ENCODE results near the gene UFC1. TPM values are rescaled to one million over a fixed set of nuclear protein-coding genes. Genes with fewer than 3 reads are reported as not detected.

Gene UFC1
- polyA plus RNA-seq, 3 donors: 100 to 120 (median 108) TPM

DNA sequence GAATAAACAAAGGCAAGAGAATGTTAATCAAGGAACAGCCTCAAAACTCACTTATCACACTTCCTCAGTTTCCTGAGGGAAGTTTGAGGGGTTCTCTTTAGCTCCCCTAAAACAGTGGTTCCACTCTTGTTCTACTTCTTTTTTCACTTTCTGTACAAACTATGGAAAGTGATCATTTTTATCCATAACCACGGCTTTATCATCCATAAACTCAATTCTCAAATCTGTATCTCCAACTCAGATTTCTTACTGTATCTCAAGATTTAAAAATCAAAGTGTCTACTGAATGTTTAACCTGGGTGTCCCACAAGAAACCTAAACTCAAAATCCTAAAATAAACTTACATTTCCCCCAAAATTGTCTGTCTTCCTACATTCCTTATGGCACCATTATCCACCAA lies 39.9 kb upstream of the UFC1 start:
- Histone ChIP-seq H2AFZ (ENCODE audit: insufficient read depth, low read depth, low read length, poor library complexity, severe bottlenecking) (no peak overlapping the region), H3K36me3 (replicated peaks in 1 of 2; ENCODE audit: control insufficient read depth in 1 of 2, insufficient read depth in 2 of 2, low read length in 2 of 2) (peaks cover 0 to 15% of the 10 kb centered on the region in 2 donors), H3K4me3 (replicated peaks in 1 of 3; ENCODE audit: low read depth in 2 of 3, low read length in 3 of 3) (no peak overlapping the region), H3K27me3 (ENCODE audit: control insufficient read depth in 2 of 2, insufficient read depth in 2 of 2, low read length in 2 of 2) (no peaks in the 10 kb centered on the region), H3K27ac (ENCODE audit: low read depth in 1 of 2, low read length in 2 of 2) (peak overlapping the region in 1 of 2 donors; percentile 50), H3K9me3 (replicated peaks in 1 of 2; ENCODE audit: control insufficient read depth in 1 of 2, insufficient read depth in 1 of 2, low read length in 2 of 2) (no peaks in the 10 kb centered on the region), H3K4me2 (replicated peaks; ENCODE audit: extremely low read depth, low read length, poor library complexity, severe bottlenecking) (no peak overlapping the region), H3K4me1 (ENCODE audit: control insufficient read depth in 1 of 2, insufficient read depth in 2 of 2, low read length in 2 of 2) (peaks cover 47 to 71% of the 10 kb centered on the region in 2 donors), H3K9ac (ENCODE audit: insufficient read depth, low read length, poor library complexity, severe bottlenecking) (no peak overlapping the region), H3K79me2 (ENCODE audit: insufficient read depth, low read length) (peaks cover 100% of the 10 kb centered on the region), H4K20me1 (ENCODE audit: insufficient read depth, low read length) (peaks cover 74% of the 10 kb centered on the region)
- Mint-ChIP-seq H3K4me1 (peaks cover 69% of the 10 kb centered on the region), H3K9me3 (no peaks in the 10 kb centered on the region), H3K36me3 (peaks cover 13 to 31% of the 10 kb centered on the region in 2 donors), H3K27ac (peak overlapping the region; percentile 5 to 68 (median 47)), H3K27me3 (ENCODE audit: low read depth in 3 of 3) (no peaks in the 10 kb centered on the region), H3K4me3 (no peak overlapping the region)
- intact Hi-C loops (cut with micrococcal nuclease): no loop called here
- no peak for DNase-seq
- TF ChIP-seq, protein P1, sequence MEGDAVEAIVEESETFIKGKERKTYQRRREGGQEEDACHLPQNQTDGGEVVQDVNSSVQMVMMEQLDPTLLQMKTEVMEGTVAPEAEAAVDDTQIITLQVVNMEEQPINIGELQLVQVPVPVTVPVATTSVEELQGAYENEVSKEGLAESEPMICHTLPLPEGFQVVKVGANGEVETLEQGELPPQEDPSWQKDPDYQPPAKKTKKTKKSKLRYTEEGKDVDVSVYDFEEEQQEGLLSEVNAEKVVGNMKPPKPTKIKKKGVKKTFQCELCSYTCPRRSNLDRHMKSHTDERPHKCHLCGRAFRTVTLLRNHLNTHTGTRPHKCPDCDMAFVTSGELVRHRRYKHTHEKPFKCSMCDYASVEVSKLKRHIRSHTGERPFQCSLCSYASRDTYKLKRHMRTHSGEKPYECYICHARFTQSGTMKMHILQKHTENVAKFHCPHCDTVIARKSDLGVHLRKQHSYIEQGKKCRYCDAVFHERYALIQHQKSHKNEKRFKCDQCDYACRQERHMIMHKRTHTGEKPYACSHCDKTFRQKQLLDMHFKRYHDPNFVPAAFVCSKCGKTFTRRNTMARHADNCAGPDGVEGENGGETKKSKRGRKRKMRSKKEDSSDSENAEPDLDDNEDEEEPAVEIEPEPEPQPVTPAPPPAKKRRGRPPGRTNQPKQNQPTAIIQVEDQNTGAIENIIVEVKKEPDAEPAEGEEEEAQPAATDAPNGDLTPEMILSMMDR (IDR thresholded peaks at IDR 0.05): no peak
- 0% methylated on average over 1 of the region's 1 CpG for WGBS (ENCODE audit: insufficient coverage)

DNA sequence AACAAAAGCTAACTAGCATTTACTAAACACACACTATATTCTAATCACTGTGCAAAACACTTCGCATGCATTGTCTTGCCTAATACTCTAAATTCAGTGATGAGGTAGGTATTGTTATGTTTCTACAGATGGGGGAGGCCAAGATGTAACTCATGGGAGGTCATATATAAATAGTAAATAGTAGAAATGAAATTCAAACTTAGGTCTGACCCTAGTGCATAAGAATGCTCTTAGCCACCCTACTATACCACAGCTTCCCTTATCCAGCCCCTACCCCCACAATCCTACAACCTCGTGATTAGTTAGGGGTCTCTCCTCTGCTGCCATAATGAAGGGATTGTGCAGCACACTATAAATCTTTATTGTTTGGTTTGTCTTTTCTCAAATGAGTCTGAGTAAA lies 39.2 kb upstream of the UFC1 start:
- no CpG with 5 or more reads among the region's 2 CpGs for WGBS (ENCODE audit: insufficient coverage)
- H2AFZ ChIP-seq (ENCODE audit: insufficient read depth, low read depth, low read length, poor library complexity, severe bottlenecking): no peak overlapping the region
- H3K9ac ChIP-seq (ENCODE audit: insufficient read depth, low read length, poor library complexity, severe bottlenecking): no peak overlapping the region
- TF ChIP-seq, protein P1 (IDR thresholded peaks at IDR 0.05): no peak
- peaks cover 75% of the 10 kb centered on the region for H3K4me1 Mint-ChIP-seq
- no peaks in the 10 kb centered on the region for H3K9me3 Mint-ChIP-seq
- H3K27ac ChIP-seq (ENCODE audit: low read depth in 1 of 2, low read length in 2 of 2): peak overlapping the region in 1 of 2 donors; percentile 50
- H3K4me3 ChIP-seq (replicated peaks in 1 of 3; ENCODE audit: low read depth in 2 of 3, low read length in 3 of 3): no peak overlapping the region
- H3K27ac Mint-ChIP-seq: peak overlapping the region in 3 of 7 donors; percentile 55 to 68 (median 60)
- no peaks in the 10 kb centered on the region for H3K27me3 Mint-ChIP-seq (ENCODE audit: low read depth in 3 of 3)
- intact Hi-C loops (cut with micrococcal nuclease): no loop called here
- H3K4me1 ChIP-seq (ENCODE audit: control insufficient read depth in 1 of 2, insufficient read depth in 2 of 2, low read length in 2 of 2): peaks cover 54 to 77% of the 10 kb centered on the region in 2 donors
- DNase-seq: no peak
- no peak overlapping the region for H3K4me2 ChIP-seq (replicated peaks; ENCODE audit: extremely low read depth, low read length, poor library complexity, severe bottlenecking)
- peaks cover 68% of the 10 kb centered on the region for H4K20me1 ChIP-seq (ENCODE audit: insufficient read depth, low read length)
- peaks cover 100% of the 10 kb centered on the region for H3K79me2 ChIP-seq (ENCODE audit: insufficient read depth, low read length)
- peaks cover 8 to 24% of the 10 kb centered on the region in 2 donors for H3K36me3 Mint-ChIP-seq
- no peaks in the 10 kb centered on the region for H3K27me3 ChIP-seq (ENCODE audit: control insufficient read depth in 2 of 2, insufficient read depth in 2 of 2, low read length in 2 of 2)
- no peak overlapping the region for H3K4me3 Mint-ChIP-seq
- H3K36me3 ChIP-seq (replicated peaks in 1 of 2; ENCODE audit: control insufficient read depth in 1 of 2, insufficient read depth in 2 of 2, low read length in 2 of 2): peaks cover 0 to 9% of the 10 kb centered on the region in 2 donors
- no peaks in the 10 kb centered on the region for H3K9me3 ChIP-seq (replicated peaks in 1 of 2; ENCODE audit: control insufficient read depth in 1 of 2, insufficient read depth in 1 of 2, low read length in 2 of 2)

Measured in CD14-positive monocyte (primary cell).